Superior temporal gyrus (tissue), 1 donor: ENCODE data around the gene IL17RC.
"Not testable (repeated sequence)": the region's sequence is repeated elsewhere in the genome, so short reads cannot be mapped to it uniquely, and the experiment has no call there.

ENCODE experiments used
- DNase-seq: peaks from one replicate; pipeline ENCODE4 v3.0.0-alpha.2; 2016; ENCODE audit errors: extremely low spot score

Gene IL17RC

DNA sequence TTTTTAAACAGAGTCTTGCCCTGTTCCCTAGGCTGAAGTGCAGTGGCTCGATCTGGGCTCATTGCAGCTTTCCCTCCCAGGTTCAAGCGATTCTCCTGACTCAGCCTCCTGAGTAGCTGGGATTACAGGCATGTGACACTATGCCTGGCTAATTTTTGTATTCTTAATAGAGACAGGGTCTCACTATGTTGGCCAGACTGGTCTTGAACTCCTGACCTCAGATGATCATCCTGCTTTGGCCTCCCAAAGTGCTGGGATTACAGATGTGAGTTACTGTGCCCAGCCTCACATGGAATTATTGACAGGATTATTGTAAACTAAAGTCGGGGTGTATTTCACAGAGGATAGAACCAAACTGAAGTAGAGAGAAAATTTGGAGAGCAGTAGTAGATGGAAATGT lies 21.2 kb upstream of the IL17RC start:
- DNase-seq: not testable (repeated sequence)

- not testable (repeated sequence) for DNase-seq
Observed at GRCh38 chr3:9896755-9897407, 20.0 kb upstream of the IL17RC start.

DNA sequence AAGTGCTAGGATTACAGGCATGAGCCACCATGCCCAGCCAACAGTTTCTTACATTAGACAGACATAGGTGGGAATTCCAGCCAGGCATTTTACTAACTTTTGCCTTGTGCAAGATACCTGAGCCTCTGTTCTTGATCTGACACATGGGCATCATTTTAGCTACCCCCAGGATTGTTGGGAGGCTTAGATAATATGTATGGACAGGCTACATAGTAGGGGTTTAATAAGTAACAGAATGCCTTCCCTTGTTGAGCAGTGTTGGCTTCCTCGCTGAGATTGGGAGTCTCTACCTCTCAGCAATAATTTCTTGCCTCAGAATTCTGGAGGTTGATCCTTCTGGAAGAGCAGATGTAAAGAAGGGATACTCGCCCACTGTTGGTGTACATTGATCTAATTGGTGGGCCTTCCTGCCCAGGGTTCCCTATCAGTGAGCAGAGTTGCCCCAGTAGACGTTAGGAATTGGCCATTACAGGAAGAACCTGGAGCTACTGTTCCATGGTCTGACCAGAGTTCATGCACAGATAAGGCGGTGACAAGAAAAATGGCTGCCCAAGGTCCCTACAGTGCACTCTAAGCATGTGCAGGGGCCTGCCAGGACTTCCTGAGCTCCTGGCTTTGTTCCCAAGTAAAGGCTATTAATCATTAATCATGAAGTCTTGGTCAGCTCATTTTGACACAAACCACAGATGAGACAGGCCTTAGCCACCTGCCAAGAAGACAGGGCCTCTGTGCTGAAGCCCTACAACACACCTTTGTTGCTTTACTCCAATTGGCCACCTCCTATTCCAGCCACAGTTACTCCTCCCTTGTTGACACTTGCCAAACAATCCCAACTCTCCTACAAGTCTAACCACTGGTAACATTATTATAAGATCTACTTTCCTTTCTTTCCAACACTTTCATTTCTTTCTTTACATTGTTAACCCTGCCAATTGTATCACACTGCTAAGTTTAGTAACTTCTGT lies 19.2 kb upstream of the IL17RC start:
- no peak for DNase-seq

DNA sequence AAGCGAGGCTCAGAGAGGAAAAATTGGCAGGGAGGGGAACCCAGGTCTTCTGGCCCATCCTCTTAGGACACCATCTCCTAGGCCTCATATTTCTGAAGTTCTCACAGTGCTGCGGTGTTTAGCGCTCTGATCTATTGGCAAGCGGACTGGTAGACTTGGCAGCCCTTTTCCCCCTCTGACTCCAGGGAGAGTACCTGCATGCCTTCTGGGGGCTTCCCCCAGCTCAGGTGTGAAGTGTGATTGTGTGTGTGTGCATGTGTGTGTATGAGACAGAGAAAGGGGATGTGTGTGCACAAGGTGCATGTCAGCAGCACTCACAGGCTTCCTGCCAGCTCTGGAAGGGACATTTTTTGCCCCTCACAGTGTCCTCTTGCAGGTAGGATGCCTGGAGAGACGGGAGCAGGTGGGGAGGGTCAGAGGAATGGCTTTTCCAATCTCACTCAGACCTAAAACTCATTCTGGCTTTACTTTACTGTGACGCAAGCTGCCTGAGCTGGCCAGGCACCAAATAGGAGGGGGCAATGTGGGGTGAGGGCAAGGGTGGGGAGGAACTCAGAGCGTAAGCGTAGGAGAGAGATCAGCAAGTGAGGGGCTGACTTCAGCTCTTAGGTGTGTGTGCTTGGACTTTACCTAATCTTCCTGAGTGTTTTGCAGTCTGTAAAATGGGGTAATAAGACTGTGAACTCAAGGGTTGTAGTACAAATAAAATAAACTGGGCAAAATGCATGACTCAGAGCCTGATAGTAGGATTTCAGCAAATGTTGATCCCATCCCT lies 18.2 kb upstream of the IL17RC start:
- DNase-seq: no peak

DNA sequence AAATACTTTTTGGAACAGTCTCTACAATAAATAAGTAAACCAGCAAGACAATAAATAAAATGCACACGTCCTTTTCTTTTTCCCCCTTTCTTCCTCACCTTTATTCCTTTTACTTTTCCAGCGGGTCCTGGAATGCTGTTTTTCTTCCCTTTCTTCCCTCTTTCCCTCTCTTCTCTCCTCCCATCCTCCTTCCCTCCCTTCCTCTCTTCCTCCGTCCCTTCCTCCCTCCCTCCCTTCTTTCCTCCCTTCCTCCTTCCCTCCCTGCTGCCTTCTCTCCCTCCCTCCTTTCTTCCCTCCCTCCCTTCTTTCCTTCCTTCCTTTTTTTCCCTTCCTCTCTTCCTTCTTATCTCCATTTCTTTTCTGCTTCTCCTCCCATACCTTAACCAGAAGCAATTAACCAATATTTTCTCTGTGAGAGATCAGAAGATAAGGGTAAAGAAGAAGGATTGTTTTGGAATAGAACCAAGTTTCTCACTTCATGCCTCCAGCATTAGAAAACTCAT lies 17.6 kb upstream of the IL17RC start:
- DNase-seq: no peak

- DNase-seq: not testable (repeated sequence)
Observed at GRCh38 chr3:9900965-9901415, 15.9 kb upstream of the IL17RC start.

DNA sequence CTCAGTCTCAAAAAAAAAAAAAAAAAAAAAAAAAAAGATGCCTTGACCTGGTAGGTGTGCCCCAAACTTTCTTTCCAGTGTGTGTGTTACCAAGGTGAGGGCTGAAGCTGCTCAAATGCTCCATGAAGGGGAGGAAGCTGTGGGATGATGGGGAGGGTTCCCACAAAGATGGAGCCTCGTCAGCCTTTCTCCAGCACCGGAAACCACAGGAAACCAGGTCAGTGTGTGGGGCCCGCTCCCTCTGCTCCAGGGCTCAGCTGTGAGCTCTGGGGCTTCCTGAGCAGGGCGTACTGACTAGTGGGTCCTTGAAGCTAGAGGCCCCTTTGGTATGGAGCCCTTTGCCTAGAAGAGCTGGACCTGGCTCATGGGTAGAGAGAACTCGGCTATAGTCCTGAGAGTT lies 14.9 kb upstream of the IL17RC start:
- no peak for DNase-seq

- DNase-seq: no peak
Observed at GRCh38 chr3:9902372-9903237, 14.3 kb upstream of the IL17RC start, which contains the start of gene IL17RE. Gene IL17RE (plus strand): TSS chr3:9902848. CDS start chr3:9902933, 85 bp downstream.

- DNase-seq: no peak
Observed at GRCh38 chr3:9903238-9903624, 13.7 kb upstream of the IL17RC start.

- DNase-seq: no peak
Observed at GRCh38 chr3:9903904-9904303, 13.0 kb upstream of the IL17RC start.

DNA sequence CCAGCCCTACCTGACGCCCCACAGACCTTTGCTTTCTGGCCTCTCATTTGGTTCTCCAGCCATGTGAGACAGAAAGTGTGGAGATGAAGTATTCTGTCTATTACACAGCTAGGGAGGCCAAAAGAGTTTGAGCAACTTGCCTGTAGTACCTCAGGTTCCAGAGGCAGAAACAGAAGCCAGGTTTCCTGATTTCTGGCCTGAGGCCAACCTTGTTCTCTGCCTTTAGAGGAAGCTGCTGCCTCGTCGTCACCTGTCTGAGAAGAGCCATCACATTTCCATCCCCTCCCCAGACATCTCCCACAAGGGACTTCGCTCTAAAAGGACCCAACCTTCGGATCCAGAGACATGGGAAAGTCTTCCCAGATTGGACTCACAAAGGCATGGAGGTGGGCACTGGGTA lies 10.4 kb upstream of the IL17RC start:
- DNase-seq: no peak

- DNase-seq: no peak
Observed at GRCh38 chr3:9908286-9908685, 8.6 kb upstream of the IL17RC start.

DNA sequence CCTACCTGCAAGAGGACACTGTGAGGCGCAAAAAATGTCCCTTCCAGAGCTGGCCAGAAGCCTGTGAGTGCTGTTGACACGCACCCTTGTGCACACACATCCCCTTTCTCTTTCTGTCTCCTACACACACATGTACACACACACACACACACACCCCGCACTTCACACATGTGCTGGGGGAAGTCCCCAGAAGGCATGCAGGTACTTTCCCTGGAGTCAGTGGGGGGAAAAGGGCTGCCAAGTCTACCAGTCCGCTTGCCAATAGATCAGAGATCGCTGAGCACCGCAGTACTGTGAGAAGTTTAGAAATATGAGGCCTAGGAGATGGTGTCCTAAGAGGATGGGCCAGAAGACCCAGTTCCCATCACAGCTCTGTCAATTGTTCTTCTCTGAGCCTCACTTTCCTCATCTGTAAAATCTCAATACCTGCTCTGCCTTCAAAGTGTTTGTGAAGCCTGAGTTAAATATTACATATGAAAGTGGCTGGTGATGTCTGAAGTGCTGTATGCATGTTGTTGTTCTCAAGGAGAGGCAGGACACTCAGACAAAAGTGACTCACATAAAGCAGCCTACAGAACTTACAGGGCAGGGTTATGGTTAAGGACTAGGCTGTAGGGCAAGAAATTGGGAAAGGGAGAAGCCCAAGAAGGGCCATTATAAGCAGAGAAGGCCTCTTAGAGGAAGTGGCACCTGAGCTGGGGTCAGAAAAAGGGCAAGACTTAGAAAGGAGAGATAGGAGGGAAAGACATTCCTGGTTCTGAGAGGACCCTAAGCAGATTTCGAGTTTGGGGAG lies 7.5 kb upstream of the IL17RC start:
- DNase-seq: no peak

DNA sequence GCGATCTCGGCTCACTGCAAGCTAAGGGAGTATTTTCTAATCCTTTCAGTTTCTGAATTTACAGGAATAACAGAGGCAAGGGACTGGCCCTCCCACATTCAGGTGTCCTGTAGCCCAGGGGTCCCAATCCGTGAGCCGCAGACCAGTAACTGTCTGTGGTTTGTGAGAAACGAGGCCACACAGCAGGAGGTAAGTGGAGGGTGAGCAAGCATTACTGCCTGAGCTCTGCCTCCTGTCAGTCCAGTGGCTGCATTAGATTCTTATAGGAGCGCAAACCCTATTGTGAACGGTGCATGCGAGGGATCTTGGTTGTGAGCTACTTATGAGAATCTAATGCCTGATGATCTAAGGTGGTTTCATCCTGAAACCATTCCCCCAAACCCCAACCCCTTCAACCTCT lies 5.0 kb upstream of the IL17RC start:
- DNase-seq: no peak

- no peak for DNase-seq
Observed at GRCh38 chr3:9912294-9912935, 4.5 kb upstream of the IL17RC start.

- no peak for DNase-seq
Observed at GRCh38 chr3:9913601-9914000, 3.3 kb upstream of the IL17RC start.

DNA sequence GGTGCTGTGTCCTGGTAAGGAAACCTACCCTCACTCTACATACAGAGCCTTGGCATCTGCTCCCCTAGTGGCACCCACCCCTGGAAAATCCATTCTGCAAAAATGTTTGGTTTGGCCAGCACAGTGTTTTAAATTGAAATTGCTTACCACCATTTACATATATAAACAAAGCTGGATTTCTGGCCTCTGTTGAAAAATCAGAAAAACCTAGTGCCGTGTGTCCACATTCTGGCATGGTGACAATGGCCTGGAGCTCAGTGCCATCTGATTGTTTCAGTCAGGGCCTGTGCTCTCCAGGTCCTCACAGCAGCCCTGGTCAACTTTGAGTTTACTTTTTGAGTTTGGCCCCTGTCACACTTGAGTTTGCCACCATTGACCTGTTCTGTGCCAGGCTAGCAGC lies 2.9 kb upstream of the IL17RC start:
- DNase-seq: no peak

DNA sequence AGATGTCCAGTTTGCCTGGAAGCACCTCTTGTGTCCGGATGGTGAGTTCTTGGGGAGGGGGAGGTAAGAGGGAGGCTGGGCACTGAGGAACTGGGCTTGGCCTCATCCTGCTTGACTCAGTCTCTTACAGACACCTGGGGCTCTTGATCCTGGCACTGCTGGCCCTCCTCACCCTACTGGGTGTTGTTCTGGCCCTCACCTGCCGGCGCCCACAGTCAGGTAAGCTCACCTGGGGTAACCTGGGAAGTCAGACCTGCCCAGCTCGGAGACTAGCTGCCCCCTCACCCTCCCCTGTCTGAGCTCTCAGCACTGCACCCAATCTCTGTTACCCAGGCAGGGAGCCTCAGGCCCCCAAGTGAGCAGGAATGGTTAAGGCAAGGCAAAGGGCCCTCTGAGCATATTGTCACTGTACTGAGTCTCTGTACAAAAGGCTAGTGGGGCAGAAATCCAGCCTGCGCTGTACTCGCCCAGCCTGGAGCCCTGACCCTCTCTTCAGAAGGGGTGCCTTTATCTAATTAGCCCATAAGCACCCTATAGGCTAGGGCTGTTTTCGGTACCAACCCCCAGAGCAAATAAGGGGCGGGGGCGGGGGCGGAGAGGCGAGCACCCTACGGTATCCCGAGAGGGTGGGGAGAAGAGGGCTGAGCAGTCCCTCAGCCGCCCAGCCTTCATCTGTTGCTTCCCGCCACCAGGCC lies 2.2 kb upstream of the IL17RC start:
- no peak for DNase-seq
